Inferior parietal cortex (tissue), 1 donor: Measurements from ENCODE around the gene PCGF1.
"Not testable (repeated sequence)": the region's sequence is repeated elsewhere in the genome, so short reads cannot be mapped to it uniquely, and the experiment has no call there.

ENCODE experiments used
- DNase-seq: peaks from one replicate; pipeline ENCODE4 v3.0.0-alpha.2; 2016; ENCODE audit errors: extremely low spot score

The PCGF1 gene

DNA sequence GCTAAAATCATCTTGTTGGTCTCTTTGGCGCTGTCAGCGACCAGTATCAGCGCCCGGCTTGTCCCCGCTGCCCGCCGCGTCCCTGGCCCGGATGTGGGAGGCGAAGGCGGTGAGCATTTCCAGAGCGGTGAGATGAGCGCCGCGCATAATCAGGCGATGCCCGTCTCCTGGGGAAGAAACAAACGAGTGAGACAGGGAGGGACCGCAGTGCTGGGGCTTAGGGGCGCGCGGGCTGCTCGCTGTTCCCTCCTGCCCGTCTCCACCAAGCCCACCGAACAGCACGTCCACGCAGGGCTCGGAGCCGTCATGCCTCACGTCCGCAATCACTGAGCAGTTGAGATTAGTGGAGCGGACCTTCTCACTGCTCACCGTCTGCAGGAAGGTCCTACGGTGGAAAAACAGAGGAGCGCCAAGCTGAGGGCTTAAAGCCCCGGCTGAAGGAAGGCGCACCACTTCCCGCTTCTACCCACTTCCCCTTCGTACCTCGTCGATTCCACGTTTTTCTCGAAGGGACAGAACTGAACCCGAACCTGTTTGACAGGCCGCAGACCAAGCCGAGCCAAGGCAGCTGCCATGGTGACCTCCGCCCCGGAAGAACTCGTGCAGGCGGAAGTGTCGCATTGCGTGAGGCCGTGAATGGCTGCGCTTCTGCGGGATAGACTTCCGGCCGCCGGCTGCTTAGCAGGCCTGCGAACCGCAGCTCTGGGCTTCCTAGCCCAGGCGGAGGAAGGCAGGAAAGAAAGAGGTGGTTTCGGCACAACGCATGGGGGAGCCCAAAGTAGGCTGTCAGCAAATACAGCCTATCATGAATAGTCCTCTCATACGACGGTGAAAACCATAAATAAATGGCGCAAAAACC is 35.2 kb downstream of the PCGF1 start, which contains the start of gene MRPL53:
Gene MRPL53 (minus strand): TSS at position 595 of the 859 bp plus-strand sequence. CDS start 20 bp downstream, at position 575.
- peak; percentile 97 for DNase-seq

DNA sequence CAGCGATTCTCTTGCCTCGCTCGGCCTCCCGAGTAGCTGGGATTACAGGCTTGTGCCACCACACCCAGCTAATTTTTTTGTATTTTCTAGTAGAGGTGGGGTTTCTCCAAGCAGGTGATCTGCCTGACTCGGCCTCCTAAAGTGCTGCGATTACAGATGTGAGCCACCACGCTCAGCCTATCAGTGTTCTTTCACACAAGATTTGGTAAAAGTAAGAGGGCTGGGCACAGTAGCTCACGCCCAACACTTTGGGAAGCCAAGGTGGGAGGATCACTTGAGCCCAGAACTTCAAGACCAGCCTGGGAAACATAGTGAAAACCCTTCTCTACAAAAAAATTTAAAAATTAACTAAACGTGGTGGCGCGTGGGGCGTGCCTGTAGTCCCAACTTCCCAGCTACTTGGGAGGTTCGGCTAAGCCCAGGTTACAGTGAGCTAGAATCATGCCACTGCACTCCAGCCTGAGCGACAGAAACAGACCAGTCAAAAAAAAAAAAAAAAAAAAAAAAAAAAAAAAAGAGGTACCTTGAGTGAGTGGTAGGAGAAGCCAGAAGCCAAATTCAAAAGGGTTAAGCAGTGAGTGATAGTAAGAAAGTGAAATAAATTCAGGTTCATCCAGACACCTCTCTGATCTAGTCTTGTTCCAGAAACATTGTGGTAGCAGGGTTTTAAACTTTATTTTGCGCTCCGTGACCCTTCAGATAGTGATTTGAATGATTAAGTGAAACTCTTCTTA is 36.0 kb downstream of the PCGF1 start:
- no peak for DNase-seq

DNA sequence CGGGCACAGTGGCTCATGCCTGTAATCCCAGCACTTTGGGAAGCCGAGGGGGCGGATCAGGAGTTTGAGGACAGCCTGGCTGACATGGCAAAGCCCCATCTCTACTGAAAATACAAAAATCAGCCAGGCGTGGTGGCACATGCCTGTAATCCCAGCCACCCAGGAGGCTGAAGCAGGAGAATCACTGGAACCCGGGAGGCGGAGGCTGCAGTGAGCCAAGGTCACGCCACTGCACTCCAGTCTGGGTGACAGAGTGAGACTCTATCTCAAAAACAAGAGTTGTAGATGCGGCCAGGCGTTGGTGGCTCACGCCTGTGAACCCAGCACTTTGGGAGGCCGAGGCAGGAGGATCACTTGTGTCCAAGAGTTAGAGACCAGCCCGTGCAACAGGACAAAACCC is 36.8 kb downstream of the PCGF1 start:
- DNase-seq, result not testable (repeated sequence)

DNA sequence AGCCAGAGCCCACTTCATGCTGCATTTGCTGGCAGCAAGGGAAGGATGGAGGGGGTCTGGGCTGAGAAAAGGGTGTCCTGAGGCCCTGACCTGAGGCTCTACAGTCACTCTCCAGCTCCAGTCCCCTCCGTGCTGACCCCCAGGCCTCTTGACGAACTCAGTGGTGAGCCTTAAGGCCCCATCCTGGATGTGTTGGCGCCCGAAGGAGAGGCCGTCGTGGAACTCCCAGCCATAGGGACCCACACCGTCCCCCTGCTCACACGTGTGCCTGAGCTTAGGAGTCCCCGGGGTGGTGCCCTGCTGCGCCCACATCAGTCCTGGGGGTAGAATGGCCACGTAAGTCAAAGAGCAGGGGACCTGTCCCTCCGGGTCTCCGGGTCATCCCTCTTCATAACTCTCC is 43.1 kb downstream of the PCGF1 start:
- no peak for DNase-seq

DNA sequence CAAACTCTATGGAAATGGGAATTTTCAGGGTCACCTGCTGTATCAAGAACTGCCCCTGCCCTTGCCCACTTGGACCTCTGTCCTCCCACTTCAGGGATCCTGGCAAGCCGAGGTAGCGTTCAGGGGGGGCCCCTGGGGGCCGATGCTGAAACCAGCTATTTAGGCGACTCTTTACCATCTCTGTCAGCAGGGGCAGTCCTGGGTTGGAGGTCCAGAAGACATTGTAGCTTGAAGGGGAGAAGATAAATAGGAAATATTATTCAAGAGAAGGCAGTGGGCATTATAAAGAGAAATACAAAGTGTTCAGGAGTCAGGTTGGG is 44.7 kb downstream of the PCGF1 start:
- no peak for DNase-seq

DNA sequence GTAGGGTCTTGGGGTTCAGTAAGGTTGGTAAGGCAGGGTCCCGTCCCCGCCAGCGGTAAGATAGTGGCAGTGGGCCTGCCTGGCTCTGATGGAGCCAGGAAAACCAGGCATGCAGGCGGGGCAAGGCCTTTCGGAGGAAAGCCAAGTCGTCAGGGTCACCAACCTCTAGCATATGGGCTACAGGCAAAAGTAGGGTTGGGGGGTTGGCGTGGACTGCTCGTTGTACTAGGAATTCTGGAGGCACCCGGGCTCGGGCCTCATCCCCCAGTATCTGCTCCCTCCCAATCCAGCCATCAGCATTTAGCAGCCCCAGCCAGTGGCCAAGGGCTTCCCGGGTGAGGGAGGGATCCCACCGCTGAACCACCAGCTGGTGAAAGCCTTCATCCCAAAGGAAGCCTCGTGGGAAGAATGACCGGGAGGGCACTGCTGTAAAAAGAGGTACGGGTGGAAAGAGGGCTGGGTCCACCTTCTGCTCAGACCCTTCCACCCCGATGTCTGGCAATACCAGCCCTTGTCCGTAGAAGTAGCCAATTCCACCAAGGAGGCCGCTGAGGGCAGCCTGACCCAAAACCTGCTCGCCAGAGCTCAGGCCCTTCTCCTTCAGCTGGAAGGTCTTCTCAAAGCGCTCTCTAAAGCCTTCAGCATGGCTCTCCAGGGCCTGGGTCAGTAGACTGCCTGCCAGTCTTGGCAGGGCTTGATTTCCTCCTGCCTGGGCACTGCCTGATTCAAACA is 45.3 kb downstream of the PCGF1 start:
- no peak for DNase-seq

DNA sequence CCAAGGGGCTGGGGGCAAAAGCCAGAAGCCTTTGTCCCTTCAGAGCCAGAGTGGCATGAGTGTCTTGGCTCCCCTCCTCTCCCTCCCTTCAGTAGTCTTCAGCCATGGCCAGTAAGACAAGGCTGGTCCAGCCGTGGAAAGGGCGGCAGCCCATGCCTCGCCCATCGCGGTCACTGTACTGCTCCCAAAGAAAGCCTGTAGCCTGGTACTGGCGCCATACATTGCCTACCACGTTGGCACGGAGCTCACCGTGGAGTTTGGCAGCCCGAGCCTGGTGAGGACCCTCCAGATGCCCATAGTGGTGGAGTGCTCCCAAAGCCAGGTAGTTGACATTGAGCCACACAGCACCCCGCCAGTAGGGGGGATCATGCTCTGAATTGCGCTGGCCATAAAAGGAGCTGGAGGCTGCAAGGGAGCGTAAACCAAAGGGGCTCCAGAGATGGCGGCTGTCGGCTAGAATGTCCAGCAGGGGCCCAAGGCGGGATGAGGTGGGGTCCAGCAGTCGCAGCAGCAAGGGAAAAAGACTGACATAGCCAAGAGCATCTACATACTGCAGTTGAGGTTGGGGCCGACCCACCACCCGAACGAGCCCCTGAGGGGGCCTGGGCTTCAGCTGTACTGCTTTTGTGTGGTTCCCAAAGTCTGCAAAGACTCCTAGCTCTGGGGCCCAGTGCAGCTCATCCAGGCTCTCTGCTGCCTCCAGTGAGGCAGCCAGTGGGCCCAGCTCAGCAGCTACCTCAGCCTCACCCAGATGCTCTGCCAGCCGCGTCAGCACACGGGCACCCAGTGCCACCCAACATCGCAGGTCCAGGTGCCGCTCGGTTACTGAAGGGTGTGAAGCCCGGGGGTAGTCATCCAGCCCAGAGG is 46.1 kb downstream of the PCGF1 start:
- DNase-seq, result no peak

DNA sequence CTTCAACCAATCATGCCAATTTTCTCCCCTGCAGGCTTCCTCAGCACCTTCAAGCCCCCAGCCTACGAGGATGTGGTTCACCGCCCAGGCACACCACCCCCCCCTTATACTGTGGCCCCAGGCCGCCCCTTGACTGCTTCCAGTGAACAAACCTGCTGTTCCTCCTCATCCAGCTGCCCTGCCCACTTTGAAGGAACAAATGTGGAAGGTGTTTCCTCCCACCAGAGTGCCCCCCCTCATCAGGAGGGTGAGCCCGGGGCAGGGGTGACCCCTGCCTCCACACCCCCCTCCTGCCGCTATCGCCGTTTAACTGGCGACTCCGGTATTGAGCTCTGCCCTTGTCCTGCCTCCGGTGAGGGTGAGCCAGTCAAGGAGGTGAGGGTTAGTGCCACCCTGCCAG is 47.3 kb downstream of the PCGF1 start:
- not testable (repeated sequence) for DNase-seq

DNA sequence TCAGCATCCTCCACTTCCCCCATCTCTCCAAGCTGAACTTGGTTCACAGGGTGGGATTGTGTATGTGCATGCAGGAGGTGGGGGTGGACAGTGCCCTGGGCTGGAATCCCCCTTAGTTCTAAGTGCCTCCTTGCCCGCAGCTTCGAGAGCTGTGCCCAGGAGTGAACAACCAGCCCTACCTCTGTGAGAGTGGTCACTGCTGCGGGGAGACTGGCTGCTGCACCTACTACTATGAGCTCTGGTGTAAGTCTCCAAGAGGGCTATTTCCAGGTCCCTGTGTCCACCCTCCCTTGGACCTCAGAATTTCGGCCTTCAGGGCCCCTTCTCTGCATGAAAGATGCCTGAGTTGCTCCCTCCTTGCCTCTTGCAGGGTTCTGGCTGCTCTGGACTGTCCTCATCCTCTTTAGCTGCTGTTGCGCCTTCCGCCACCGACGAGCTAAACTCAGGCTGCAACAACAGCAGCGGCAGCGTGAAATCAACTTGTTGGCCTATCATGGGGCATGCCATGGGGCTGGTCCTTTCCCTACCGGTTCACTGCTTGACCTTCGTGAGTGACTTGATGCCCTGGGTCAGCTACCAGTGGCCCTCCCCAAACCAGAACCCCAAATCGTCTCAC is 47.9 kb downstream of the PCGF1 start:
- DNase-seq, result not testable (repeated sequence)

DNA sequence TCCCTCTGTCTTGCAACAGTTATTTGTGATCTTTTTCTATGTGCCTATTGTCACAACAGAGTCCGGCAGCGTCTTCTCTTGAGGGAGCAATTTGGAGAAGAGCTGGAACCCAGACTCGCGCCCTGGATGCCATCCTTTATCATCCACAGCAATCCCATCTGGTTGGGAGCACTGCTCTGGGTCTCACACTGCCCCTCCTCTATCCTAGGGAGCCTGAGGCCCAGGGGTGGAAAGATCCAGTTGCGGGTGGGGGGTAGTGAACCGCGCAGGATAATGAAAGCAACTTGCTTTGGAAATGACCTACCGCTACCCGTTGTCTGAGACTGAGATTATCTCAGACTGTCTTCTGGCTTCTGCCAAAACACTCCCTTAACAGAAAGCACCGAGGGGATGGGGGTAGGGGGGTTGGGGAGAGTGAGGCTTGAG is 48.5 kb downstream of the PCGF1 start:
- no peak for DNase-seq

DNA sequence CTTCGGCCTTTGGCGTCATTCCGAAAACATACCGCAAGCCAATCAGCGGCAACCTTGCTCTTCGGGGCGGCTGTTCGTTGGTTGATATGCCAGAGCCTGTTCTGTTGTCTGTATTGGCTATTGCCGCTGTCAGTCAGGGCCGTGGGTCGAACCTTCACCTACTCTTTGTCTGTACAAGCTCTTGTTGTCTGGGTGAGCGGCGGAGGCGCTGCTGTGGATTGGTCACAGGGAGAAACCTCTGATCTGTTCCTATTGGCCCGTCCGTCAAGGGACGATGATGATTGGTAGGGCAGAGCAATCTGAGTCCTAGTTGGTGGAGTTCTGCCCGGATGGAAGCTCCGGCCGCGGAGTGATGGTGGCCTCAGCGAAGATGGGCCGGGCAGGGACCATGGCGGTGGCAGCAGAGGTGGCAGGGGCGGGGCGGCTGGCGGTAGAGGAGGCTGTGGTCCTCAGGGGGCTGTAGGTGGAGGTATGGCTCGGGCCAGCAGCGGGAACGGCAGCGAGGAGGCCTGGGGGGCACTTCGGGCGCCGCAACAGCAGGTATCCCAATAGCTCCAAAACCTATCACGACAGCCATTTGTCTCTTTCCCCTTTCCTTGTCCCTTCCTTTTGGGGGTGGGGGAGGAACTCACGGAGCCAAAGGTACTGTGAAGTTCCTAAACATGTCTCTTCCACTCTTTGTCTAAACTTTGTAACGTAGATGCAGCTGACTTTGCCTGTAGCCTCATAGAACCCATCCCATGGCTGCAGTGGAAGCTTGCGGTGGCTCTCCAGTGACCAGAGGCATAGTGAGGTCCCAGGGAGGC is 49.2 kb downstream of the PCGF1 start, which contains the start of gene WBP1:
Gene WBP1 (plus strand): TSS at position 307 of the 806 bp plus-strand sequence. CDS start 165 bp downstream, at position 472.
- peak; percentile 100 for DNase-seq

DNA sequence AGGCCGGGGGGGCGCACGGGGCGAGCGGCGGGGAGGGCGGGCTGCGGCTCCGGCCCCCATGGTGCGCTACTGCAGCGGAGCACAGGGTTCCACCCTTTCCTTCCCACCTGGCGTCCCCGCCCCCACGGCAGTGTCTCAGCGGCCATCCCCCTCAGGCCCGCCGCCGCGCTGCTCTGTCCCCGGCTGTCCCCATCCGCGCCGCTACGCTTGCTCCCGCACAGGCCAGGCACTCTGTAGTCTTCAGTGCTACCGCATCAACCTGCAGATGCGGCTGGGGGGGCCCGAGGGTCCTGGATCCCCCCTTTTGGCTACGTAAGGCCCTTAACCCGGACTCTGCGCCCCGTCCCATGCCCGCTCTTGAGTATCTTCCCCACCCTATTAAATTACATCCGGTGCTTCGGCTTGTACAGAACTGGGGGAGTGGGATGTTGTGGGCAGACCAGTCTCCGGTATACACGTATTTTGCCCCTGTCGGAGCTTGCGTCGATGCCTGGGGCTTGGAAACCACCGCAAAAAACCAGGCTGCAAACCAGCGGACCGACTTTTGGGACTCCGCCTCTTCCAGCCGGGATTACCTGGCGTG is 49.9 kb downstream of the PCGF1 start:
- DNase-seq, result no peak

DNA sequence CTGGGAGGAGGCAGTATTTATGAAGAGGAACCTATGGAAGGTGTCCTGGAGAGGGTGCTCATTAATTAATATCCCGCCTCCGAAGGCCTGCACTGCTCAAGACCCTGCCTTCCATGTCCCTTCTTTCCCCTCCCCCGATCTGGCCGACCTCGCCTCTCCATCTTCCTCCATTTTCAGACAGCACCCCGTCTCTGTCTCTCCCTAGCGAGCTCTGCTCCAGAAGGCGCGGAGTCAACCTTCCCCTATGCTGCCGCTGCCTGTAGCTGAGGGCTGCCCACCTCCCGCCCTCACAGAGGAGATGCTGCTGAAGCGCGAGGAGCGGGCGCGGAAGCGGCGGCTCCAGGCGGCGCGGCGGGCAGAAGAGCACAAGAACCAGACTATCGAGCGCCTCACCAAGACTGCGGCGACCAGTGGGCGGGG is 50.4 kb downstream of the PCGF1 start:
- DNase-seq, result no peak
